Progenitor cell of endocrine pancreas (in vitro differentiated cells): ENCODE measurements around the gene DOCK4. TPM values are rescaled to one million over a fixed set of nuclear protein-coding genes. Genes with fewer than 3 reads are reported as not detected.
"Not testable (repeated sequence)": the region's sequence is repeated elsewhere in the genome, so short reads cannot be mapped to it uniquely, and the experiment has no call there.

ENCODE experiments used
- DNase-seq: peaks from one replicate; pipeline ENCODE4 v3.0.0; 2021; ENCODE audit warnings: low spot score; ENCODE audit not compliant: unreplicated experiment
- H3K27ac Mint-ChIP-seq: 2 replicates; pipeline ENCODE4 v1.8.0; 2021; ENCODE audit warnings: mild to moderate bottlenecking, moderate library complexity, mixed read lengths
- H3K27me3 Mint-ChIP-seq: 2 replicates; pipeline ENCODE4 v1.8.0; 2021; ENCODE audit warnings: mixed read lengths
- H3K36me3 Mint-ChIP-seq: 2 replicates; pipeline ENCODE4 v1.8.0; 2022; ENCODE audit warnings: mixed read lengths; ENCODE audit not compliant: insufficient read depth
- H3K4me1 Mint-ChIP-seq: 2 replicates; pipeline ENCODE4 v1.8.0; 2021; ENCODE audit warnings: low read depth, mixed read lengths
- H3K4me3 Mint-ChIP-seq: 2 replicates; pipeline ENCODE4 v1.8.0; 2021; ENCODE audit warnings: low read depth, mild to moderate bottlenecking, moderate library complexity, mixed read lengths
- H3K9me3 Mint-ChIP-seq: 2 replicates; pipeline ENCODE4 v1.8.0; 2021; ENCODE audit warnings: low read depth, mixed read lengths
- total RNA-seq: library from RNA; stranded (reverse); gene quantifications from 2 replicates; pipeline ENCODE4 v1.2.1, GENCODE V29; 2021
- TF ChIP-seq, protein P1 (sequence below): fragments of 200-600 bp; sonication (generic); IDR thresholded peaks from one replicate; pipeline ENCODE4 v1.5.0; 2021; ENCODE audit warnings: antibody characterized with exemption, mild to moderate bottlenecking; ENCODE audit not compliant: unreplicated experiment

DOCK4 gene
- total RNA-seq, 1 donor from 2014 or later = 28.8 TPM

DNA sequence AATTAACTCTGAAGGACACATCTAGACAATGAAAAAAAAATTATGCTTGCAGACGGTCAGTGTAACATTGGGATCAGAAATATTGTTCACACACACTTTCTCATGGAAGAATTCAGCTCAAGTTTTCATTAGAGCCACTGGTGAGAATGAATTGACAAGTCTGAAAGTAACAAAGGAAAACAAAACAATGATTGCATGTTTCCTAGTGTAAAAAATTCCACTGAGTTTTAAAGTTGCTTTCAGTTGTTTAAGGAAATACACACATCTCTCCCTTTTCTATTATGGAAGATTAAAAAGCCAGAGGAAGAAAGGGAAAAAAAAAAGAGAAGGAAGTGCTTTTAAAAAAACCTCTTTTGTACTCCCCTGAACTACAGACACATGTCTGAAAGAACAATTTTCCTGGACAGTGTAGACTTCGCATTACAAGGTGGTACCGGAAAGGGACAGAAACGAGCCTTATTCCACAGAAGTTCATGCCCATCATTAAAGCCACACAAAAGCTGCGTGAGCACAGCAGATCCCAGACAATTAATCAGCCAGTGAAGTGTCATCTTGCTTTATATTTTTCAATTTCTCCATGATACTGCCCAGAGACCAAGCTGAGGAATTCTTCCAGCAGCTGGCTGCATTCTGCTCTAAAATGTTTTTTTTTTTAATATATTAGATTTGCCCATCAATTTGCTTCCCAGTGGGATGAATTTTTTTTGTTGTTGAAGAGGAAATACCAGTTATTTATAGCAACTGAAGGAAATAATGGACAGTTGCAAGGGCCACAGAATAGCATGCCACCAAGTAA, 294.8 kb downstream of the DOCK4 start:
- no peaks in the 10 kb centered on the region for H3K9me3 Mint-ChIP-seq
- TF ChIP-seq, protein P1, sequence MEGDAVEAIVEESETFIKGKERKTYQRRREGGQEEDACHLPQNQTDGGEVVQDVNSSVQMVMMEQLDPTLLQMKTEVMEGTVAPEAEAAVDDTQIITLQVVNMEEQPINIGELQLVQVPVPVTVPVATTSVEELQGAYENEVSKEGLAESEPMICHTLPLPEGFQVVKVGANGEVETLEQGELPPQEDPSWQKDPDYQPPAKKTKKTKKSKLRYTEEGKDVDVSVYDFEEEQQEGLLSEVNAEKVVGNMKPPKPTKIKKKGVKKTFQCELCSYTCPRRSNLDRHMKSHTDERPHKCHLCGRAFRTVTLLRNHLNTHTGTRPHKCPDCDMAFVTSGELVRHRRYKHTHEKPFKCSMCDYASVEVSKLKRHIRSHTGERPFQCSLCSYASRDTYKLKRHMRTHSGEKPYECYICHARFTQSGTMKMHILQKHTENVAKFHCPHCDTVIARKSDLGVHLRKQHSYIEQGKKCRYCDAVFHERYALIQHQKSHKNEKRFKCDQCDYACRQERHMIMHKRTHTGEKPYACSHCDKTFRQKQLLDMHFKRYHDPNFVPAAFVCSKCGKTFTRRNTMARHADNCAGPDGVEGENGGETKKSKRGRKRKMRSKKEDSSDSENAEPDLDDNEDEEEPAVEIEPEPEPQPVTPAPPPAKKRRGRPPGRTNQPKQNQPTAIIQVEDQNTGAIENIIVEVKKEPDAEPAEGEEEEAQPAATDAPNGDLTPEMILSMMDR = no peak
- no peaks in the 10 kb centered on the region for H3K27me3 Mint-ChIP-seq
- H3K4me3 Mint-ChIP-seq = no peak overlapping the region
- H3K4me1 Mint-ChIP-seq = peaks cover 6% of the 10 kb centered on the region
- DNase-seq = no peak
- H3K36me3 Mint-ChIP-seq = peaks cover 21% of the 10 kb centered on the region
- no peak overlapping the region for H3K27ac Mint-ChIP-seq

DNA sequence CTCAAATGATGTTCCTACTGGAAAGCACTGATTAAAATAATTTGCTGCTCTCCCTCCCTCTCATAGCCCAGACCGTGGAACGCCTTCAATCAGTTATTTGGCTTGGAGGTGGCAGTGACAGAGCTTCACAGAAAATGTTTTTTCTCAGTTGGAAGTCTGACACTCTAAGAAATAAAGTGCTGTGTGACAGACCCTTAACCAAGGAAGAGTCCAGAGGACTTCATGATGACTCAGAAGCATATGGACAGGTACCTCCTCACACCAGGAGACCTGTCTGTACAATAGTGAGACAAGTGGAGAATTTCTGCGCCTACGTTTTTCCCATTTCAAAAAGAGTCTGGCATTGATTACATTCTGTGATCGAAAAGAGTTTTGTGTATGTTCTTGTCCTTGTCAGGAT, 295.5 kb downstream of the DOCK4 start:
- Mint-ChIP-seq H3K9me3 (no peaks in the 10 kb centered on the region), H3K27ac (no peak overlapping the region), H3K36me3 (peaks cover 21% of the 10 kb centered on the region), H3K4me3 (no peak overlapping the region), H3K27me3 (no peaks in the 10 kb centered on the region), H3K4me1 (peaks cover 6% of the 10 kb centered on the region)
- TF ChIP-seq, protein P1 = no peak
- no peak for DNase-seq

DNA sequence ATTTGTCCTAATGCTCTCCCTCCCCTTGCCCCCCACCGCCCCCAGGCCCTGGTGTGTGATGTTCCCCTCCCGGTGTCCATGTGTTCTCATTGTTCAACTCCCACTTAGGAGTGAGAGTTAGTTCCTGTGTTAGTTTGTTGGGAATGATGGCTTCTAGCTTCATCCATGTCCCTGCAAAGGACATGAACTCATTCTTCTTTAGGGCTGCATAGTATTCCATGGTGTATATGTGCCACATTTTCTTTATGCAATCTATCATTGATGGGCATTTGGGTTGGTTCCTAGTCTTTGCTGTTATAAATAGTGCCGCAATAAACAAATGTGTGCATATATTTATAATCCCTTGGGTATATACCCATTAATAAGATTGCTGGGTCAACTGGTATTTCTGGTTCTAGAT, 297.5 kb downstream of the DOCK4 start:
- not testable (repeated sequence) for H3K4me1 Mint-ChIP-seq, H3K4me3 Mint-ChIP-seq, DNase-seq, H3K27ac Mint-ChIP-seq, H3K9me3 Mint-ChIP-seq, H3K27me3 Mint-ChIP-seq
- H3K36me3 Mint-ChIP-seq = peaks cover 16% of the 10 kb centered on the region

DNA sequence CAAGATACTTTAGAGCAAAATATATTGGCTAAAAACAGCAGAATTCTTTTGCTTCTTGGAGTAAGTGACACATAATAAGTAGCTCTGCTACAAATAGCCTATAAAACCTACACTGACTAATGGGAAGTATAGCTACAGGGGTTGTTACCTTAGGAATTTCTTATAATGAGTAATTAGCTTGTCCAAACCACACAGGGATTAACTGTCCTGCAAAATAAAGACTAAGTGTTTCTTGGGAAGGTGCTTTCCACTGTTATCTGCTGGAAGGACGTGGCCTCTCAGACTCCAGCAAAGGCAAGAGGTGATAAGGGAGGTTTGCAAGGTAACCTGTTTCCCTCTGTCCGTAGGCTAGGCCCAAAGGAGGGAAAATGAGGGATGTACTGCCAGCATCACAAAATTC, 302.4 kb downstream of the DOCK4 start:
- Mint-ChIP-seq H3K27me3 (no peaks in the 10 kb centered on the region), H3K4me1 (peaks cover 12% of the 10 kb centered on the region), H3K27ac (no peak overlapping the region), H3K9me3 (no peaks in the 10 kb centered on the region), H3K36me3 (peaks cover 14% of the 10 kb centered on the region), H3K4me3 (no peak overlapping the region)
- TF ChIP-seq, protein P1 = no peak
- no peak for DNase-seq

DNA sequence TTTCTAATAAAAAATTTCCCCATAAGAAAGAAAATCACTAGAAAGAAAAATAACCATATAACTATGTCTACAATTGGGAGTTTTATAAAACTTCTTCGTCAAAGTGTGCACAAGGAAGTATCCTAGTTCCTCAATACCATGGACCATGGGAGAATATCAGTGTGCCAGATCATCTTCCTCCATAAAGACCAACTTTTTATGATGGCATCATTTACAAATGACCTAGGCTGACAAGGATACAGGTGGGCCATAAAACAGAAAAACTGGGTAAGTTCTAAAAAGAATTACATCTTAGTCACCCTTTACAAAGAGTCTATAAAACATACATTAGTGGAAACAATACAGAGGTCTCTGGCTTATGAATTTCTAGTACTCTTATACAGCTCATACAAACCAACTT, 303.2 kb downstream of the DOCK4 start:
- no peaks in the 10 kb centered on the region for H3K27me3 Mint-ChIP-seq
- H3K27ac Mint-ChIP-seq = no peak overlapping the region
- peaks cover 12% of the 10 kb centered on the region for H3K4me1 Mint-ChIP-seq
- H3K4me3 Mint-ChIP-seq = no peak overlapping the region
- H3K9me3 Mint-ChIP-seq = no peaks in the 10 kb centered on the region
- TF ChIP-seq, protein P1 = no peak
- no peak for DNase-seq
- peaks cover 15% of the 10 kb centered on the region for H3K36me3 Mint-ChIP-seq

DNA sequence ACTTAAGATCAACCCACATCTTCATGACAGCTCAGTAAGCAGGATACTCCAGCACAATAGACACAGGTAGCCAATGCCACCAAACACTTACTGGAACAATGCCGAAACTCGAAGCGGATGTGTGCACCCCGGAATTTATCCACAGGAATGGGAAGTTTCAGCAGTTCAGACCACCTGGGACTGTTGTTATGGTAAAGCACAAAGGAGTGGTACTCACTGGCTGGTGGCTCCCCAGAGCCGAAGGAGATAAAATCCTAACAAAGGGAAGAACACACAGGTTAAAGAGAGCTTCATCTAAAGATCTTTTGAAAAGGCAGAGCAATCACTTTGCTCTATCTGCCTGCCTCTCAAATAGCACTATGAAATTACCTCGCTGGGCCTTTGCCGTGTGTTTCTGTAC, 305.9 kb downstream of the DOCK4 start:
- Mint-ChIP-seq H3K4me1 (peaks cover 13% of the 10 kb centered on the region), H3K4me3 (no peak overlapping the region), H3K27ac (no peak overlapping the region), H3K9me3 (no peaks in the 10 kb centered on the region), H3K36me3 (peaks cover 12% of the 10 kb centered on the region), H3K27me3 (no peaks in the 10 kb centered on the region)
- DNase-seq = no peak
- TF ChIP-seq, protein P1 = no peak
